ENCODE results near the gene LRRTM1.

DNA sequence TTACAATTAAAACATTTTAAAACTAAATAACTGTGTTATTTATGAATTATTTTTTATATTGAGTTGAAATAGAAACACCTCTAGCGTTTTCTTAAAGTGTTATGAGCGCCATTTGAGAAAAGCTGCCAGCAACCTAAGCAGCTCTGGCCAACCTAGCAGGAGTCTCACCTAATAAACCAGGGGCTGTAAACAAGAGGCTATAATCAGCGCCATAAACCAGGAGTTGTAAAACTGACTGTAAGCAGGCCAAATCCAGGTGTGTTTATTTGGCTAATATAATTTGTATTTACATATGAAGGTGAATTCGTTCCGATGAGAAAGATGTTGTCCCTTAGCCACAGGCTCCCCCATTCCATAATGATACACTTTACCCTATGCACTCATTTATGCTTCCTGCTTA is 34.7 kb downstream of the LRRTM1 start:
- no peak for TF ChIP-seq HOXA7 (CRISPR knock-in tag; IDR thresholded peaks at IDR 0.05)
- TF ChIP-seq, protein P1, sequence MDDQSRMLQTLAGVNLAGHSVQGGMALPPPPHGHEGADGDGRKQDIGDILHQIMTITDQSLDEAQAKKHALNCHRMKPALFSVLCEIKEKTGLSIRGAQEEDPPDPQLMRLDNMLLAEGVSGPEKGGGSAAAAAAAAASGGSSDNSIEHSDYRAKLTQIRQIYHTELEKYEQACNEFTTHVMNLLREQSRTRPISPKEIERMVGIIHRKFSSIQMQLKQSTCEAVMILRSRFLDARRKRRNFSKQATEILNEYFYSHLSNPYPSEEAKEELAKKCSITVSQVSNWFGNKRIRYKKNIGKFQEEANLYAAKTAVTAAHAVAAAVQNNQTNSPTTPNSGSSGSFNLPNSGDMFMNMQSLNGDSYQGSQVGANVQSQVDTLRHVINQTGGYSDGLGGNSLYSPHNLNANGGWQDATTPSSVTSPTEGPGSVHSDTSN (IDR thresholded peaks at IDR 0.05), result no peak
- no peak for TF ChIP-seq CTCF (IDR thresholded peaks at IDR 0.05)
- no peak for TF ChIP-seq NFE2L2 (conservative IDR thresholded peaks at IDR 0.05; ENCODE audit: low read length)
- TF ChIP-seq, protein P2, sequence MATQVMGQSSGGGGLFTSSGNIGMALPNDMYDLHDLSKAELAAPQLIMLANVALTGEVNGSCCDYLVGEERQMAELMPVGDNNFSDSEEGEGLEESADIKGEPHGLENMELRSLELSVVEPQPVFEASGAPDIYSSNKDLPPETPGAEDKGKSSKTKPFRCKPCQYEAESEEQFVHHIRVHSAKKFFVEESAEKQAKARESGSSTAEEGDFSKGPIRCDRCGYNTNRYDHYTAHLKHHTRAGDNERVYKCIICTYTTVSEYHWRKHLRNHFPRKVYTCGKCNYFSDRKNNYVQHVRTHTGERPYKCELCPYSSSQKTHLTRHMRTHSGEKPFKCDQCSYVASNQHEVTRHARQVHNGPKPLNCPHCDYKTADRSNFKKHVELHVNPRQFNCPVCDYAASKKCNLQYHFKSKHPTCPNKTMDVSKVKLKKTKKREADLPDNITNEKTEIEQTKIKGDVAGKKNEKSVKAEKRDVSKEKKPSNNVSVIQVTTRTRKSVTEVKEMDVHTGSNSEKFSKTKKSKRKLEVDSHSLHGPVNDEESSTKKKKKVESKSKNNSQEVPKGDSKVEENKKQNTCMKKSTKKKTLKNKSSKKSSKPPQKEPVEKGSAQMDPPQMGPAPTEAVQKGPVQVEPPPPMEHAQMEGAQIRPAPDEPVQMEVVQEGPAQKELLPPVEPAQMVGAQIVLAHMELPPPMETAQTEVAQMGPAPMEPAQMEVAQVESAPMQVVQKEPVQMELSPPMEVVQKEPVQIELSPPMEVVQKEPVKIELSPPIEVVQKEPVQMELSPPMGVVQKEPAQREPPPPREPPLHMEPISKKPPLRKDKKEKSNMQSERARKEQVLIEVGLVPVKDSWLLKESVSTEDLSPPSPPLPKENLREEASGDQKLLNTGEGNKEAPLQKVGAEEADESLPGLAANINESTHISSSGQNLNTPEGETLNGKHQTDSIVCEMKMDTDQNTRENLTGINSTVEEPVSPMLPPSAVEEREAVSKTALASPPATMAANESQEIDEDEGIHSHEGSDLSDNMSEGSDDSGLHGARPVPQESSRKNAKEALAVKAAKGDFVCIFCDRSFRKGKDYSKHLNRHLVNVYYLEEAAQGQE (IDR thresholded peaks at IDR 0.05), result no peak
- TF ChIP-seq RCOR1 (IDR thresholded peaks at IDR 0.05; ENCODE audit: low read depth, low read length), result no peak
- no peak for TF ChIP-seq PHF8 (IDR thresholded peaks at IDR 0.05; ENCODE audit: borderline replicate concordance, low read depth)
- no peak for TF ChIP-seq BCL3 (IDR thresholded peaks at IDR 0.05)
- TF ChIP-seq CHD2 (IDR thresholded peaks at IDR 0.05; ENCODE audit: low read length, partially characterized antibody), result no peak
- TF ChIP-seq NR3C1 (IDR thresholded peaks at IDR 0.05), result no peak
- no peak for TF ChIP-seq EHF (CRISPR knock-in tag; IDR thresholded peaks at IDR 0.05)
